Measurements from ENCODE around the gene MSN.

GRCh38 chrX:65740909-65741308 lies 73.5 kb downstream of the MSN start:
- TF ChIP-seq CTCF (IDR thresholded peaks at IDR 0.05; ENCODE audit: low read length): no peak
- no peak for TF ChIP-seq EZH2 (IDR thresholded peaks at IDR 0.05; ENCODE audit: borderline replicate concordance, low read length)

Data from OCI-LY1 (cell line).